HG03135 (cell line): ENCODE measurements around the gene KLK3.
"Not testable (repeated sequence)": the region's sequence is repeated elsewhere in the genome, so short reads cannot be mapped to it uniquely, and the experiment has no call there.

Experiments
- ATAC-seq: cut with Tn5 transposase; IDR thresholded peaks from one replicate; pipeline ENCODE4 v1.9.1; 2021; ENCODE audit warnings: mild to moderate bottlenecking, moderate library complexity; ENCODE audit not compliant: unreplicated experiment

Gene KLK3

DNA sequence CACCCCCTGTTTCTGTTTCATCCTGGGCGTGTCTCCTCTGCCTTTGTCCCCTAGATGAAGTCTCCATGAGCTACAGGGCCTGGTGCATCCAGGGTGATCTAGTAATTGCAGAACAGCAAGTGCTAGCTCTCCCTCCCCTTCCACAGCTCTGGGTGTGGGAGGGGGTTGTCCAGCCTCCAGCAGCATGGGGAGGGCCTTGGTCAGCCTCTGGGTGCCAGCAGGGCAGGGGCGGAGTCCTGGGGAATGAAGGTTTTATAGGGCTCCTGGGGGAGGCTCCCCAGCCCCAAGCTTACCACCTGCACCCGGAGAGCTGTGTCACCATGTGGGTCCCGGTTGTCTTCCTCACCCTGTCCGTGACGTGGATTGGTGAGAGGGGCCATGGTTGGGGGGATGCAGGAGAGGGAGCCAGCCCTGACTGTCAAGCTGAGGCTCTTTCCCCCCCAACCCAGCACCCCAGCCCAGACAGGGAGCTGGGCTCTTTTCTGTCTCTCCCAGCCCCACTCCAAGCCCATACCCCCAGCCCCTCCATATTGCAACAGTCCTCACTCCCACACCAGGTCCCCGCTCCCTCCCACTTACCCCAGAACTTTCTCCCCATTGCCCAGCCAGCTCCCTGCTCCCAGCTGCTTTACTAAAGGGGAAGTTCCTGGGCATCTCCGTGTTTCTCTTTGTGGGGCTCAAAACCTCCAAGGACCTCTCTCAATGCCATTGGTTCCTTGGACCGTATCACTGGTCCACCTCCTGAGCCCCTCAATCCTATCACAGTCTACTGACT, at the start of gene KLK3:
Gene KLK3, plus strand, starts transcription at position 280 of the 775 bp plus-strand sequence. Its CDS starts 41 bp downstream, at position 321.
- ATAC-seq = no peak

DNA sequence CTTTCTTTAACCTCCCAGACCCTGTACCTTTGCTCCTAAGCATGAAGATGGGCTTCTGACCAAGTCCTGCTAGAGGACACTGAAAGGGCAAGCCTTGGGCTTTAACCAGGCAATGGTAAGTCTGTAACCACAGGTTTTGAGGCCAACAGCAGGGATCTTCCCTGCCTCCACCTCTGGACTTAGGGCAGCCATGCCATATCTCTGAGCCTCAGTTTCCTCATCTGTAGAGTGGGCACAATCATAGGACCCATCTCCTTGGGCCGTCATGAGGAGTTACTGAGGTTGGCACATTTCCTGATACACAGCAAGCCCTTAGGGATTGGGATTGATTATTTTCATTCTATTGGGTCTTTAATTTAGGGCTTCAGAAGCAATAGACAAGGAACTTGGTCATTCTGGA, 45.9 kb upstream of the KLK3 start:
- no peak for ATAC-seq

DNA sequence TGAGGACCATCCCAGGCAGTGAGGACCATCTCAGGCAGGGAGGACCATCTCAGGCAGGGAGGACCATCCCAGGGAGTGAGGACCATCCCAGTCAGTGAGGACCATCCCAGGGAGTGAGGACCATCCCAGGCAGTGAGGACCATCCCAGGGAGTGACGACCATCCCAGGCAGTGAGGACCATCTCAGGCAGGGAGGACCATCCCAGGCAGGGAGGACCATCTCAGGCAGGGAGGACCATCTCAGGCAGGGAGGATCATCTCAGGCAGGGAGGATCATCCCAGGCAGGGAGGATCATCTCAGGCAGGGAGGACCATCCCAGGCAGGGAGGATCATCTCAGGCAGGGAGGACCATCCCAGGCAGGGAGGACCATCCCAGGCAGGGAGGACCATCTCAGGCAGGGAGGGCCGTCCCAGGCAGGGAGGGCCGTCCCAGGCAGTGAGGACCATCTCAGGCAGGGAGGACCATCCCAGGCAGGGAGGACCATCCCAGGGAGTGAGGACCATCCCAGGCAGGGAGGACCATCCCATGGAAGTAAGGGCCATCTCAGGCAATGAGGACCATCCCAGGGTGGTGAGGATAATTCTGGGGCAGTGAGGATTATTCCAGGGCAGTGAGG, 43.0 kb upstream of the KLK3 start:
- not testable (repeated sequence) for ATAC-seq

- ATAC-seq = no peak
Observed at GRCh38 chr19:50812474-50812873, 42.2 kb upstream of the KLK3 start.

DNA sequence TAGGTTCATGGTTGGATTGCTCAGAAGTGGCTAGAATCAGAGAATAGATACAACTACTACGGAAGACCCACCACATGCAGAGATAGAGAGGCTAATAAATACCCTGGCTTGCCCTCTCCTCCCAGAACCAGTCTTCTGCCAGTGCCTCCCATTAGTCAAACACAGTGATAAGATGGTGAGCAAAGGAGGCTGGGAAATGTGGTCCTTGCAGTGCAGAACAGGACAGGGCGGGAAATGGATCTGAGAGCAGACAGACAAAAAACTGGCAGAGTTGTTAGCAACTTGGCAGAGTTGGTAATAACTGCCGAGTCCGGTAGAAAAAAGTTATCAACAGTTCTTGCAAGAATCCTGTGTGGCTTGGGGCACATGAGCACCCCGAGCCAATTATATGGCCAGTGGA, 39.8 kb upstream of the KLK3 start:
- ATAC-seq = no peak

GRCh38 chr19:50815439-50815838, 39.3 kb upstream of the KLK3 start:
- no peak for ATAC-seq

DNA sequence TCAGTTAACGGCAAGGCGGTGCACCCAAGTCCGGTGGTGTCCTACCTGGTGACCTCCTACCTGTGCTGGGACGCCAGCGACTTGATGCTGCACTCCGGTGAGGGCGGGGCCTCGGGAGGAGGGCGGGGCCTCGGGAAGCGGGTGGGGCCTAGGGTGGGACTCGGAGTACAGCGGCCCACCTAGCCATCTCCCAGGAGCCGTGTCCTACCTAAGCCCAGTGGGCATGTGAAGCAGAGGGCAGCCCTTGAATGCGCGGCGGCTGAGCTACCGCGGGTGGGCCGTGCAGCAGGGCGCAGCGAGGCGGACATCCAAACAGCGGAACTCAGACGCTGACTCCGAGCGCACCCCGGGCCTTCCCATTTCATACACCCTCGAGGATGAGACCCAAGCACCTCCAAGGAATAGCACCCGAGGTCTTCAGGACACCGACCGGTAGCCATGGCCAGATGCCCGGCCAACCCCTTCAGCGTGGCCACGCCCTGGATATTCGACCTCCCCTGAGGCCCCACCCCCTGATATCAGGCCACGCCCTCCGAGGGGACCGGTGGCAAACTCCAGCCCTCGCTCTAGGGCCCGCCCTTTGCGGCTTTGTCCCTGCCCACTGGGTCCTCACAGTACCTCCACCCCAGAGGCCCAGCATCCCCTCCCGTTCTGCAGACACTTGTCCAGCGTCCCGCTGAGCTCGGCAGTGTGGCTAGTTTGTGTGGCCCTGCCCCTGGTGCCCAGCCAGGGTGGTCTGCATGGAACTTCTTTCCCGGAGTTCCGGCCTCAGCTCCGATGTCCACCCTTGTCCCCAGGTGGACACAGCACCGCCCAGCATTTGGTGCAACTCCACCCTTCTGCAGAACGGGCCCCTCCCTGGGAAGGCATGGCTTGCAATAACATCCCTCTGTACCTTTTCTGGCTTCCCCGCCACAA, 36.5 kb upstream of the KLK3 start:
- ATAC-seq = peak; percentile 45

DNA sequence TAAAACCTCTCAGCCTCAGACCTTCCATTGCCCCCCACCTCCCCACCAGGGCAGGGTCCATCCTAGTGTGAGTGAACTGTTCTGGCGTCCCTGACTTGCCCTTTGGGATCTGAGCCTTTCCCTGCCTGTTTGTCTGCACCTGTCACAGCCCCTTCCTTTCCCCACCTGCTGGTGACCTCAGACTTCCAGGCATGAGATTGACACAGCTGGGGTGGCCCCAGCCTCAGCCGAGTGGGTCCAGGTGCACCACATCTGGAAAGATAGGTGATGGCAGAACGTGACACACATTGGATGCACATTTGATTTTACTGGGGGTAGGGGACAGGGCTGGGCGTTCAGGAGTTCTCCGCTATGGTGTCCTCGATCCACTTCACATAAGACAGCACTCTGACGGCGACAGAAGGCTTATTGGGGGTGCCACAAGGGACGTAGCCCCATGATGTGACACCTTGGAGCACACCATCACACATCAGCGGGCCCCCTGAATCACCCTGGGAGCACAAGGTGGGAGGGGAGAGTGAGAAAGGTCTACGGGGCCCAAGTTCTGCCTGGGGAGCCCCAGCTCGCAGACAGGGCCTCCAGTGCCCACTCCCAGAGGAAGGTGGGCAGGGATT, 35.7 kb upstream of the KLK3 start:
- ATAC-seq = no peak

- no peak for ATAC-seq
Observed at GRCh38 chr19:50819636-50820035, 35.1 kb upstream of the KLK3 start.

GRCh38 chr19:50820086-50820485, 34.6 kb upstream of the KLK3 start:
- no peak for ATAC-seq

DNA sequence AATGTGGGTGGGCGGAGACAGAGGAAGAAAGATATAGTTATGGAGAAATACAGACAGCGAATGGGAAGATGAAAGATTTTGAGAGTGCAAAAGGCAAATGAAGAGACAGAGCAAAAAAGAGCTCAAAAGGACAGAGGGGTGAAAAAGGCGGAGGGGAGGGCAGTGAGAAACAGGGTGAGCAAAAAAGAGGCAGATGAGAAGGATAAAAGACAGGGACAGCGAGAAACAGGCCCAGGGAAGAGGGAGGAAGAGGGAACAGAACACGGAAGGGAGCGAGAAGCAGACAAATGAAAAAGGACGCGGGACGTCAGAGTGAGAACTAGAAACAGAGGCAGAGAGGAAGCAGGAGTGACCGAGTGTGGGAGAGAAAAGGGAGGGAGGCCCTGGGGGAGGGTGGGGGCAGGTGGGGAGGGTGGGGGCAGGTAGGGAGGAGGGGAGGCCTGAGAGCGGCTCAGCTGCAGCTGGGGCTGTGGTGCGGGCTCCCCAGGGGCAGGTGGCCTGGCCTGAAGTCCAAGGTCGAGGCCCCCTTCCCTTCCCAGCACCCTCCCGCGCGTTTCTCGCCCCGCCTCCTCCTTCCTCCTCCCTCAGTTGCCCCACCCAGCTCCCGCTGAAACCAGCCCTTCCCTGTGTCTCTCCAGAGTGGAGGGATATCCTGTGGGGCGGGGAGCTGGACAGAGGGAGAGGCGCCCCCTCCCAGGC, 34.0 kb upstream of the KLK3 start:
- ATAC-seq = no peak

DNA sequence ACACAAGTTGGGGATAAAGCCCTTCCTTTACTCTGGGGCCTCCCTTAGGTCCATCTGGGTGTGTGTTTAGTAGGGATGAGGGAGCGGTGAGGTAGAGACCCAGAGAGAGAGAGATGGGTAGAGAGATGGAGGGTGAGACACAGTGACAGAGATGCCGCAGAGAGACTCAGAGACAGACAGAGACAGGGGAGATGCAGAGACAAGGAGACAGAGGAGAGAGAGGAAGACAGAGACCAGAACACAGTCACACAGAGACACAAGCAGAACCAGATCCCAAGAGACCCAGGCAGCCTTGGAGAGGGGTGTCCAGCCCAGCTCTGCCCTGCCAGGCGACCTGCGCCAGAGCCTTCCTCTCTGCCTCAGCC, 33.5 kb upstream of the KLK3 start:
- no peak for ATAC-seq

- no peak for ATAC-seq
Observed at GRCh38 chr19:50821622-50822021, 33.1 kb upstream of the KLK3 start.

DNA sequence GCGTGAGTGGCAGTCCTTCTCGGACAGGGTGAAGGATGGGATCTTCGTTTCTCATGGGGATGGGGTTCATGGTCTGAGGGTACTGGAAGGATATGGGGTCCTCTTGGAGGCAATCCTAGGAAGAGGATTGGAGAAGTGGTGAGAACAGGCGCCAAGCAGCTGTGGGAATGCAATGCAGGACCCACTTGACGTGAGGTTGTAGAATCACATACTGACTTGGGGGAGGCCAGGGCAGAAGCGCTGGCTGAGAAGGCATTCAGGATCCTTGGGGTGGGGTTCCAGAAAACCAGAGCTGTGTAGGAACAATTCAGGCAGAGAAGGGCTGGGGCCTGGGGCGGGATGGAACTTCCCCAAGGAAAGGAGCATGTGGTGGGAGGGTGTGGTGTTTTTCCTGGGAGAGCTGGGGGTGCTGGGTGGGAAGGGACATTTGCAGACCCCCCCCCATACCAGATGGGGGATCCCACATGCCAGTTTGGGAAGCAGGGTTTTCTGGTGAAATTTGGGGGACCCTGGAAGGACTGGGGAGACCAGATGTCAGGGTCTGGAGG, 32.0 kb upstream of the KLK3 start:
- no peak for ATAC-seq

DNA sequence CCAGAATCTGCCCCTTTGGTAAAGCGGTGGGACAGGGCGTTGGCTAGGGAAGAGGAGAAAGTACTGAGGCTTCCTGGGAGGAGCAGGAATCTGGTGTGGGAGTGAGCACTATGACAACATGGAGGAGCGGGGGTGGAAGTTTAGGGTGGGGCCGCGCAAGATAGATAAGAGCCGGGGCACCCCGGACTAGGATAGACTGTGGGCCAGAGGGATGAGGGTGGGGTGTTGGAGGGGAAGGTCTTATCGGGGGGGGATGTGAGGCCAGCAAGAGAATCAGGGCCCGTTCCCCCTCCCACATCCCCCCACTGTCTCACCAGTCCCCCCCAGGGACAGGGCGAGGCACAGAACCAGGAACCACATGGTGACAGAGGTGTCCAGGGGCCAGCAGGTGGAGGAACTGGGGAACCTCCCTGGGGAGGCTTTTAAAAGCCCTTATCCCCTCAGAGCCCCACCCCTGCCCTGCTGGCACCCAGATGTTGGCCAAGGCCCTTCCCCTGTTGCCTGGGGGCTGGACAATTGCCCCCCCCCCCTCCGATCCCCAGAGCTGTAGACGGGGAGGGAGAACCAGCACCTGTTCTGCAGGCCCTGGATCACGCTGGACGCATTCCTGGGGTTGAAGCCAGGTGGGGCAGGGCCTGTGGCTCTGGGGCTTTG, 31.2 kb upstream of the KLK3 start, which contains the start of gene KLK1:
Gene KLK1, minus strand, starts transcription at position 399 of the 654 bp plus-strand sequence. Its CDS starts 39 bp downstream, at position 360.
- ATAC-seq = no peak

- ATAC-seq = no peak
Observed at GRCh38 chr19:50826492-50827240, 28.0 kb upstream of the KLK3 start.

GRCh38 chr19:50827476-50827875, 27.2 kb upstream of the KLK3 start:
- no peak for ATAC-seq

- no peak for ATAC-seq
Observed at GRCh38 chr19:50829801-50830200, 24.9 kb upstream of the KLK3 start.
